Spleen (tissue), 7 donors: ENCODE data around the gene SLC4A11.

ENCODE experiments used
- CTCF ChIP-seq, 11 experiments: fragments of 200-600 bp in 7 of 11; fragments of 450-650 bp in 4 of 11; sonication (generic) in 4 of 11; IDR thresholded peaks in 8 of 11; conservative IDR thresholded peaks in 3 of 11; 1 replicate in 7 of 11; 2 replicates in 4 of 11; pipeline versions ENCODE4 v1.4.0 to v1.8.0; 2016 to 2021; ENCODE audit warnings: antibody characterized with exemption in 11 of 11, inconsistent platforms in 4 of 11, mild to moderate bottlenecking in 1 of 11
- POLR2A ChIP-seq, 3 donors: fragments of 450-650 bp; IDR thresholded peaks; one replicate each; pipeline ENCODE4 v1.5.1; 2017; ENCODE audit warnings: antibody characterized with exemption in 3 of 3, mild to moderate bottlenecking in 1 of 3
- donor health status: DM: no; HTN: no; CAD: no; lungs with moderate emphysema.
- donor health status: DM: no; HTN: no; CAD: no.
- donor health status: DM: no; HTN: no; CAD: no.

GRCh38 chr20:3210346-3210745 is 28.6 kb downstream of the SLC4A11 start:
- TF ChIP-seq CTCF (IDR thresholded peaks at IDR 0.05 in 8 of 11, conservative IDR thresholded peaks at IDR 0.05 in 3 of 11) (no peak), POLR2A (IDR thresholded peaks at IDR 0.05) (no peak)
